Caco-2 (cell line): Measurements from ENCODE around the gene TMEM132D. TPM values are rescaled to one million over a fixed set of nuclear protein-coding genes. Genes with fewer than 3 reads are reported as not detected.
A peak's percentile ranks its signal among the peaks of the same experiment; 100 is the strongest.

Experiments used
- BruUV-seq: library from RNA; stranded (reverse); fragments of 400-500 nt; replicated peaks from 2 replicates; lab custom pipeline; 2021; lab: Mats Ljungman, UMichigan
- CTCF ChIA-PET: fragments of 300-600 bp; sonication (Branson Sonifier 250); formaldehyde crosslinking; loops from one replicate; lab custom pipeline; 2022; ENCODE audit warnings: antibody characterized with exemption; lab: Charles Lee
- POLR2A ChIA-PET: fragments of 300-600 bp; sonication (Branson Sonifier 250); formaldehyde crosslinking; loops from one replicate; lab custom pipeline; 2022; ENCODE audit warnings: antibody characterized with exemption; lab: Charles Lee
- DNase-seq, 2 experiments: peaks; one replicate each; pipeline versions ENCODE4 v3.0.0 to v3.0.0-alpha.2; 2020 to 2022
- H3K27me3 ChIP-seq: replicated peaks from 2 replicates; pipeline ENCODE4 v1.6.0; 2011; ENCODE audit warnings: low read length; ENCODE audit not compliant: control insufficient read depth, insufficient read depth
- H3K36me3 ChIP-seq: 2 replicates; pipeline ENCODE4 v1.5.1; 2011; ENCODE audit warnings: low read length; ENCODE audit not compliant: control insufficient read depth, insufficient read depth
- H3K4me1 ChIP-seq: fragments of 250-450 bp; sonication (Bioruptor Pico); 2 replicates; pipeline ENCODE4 v1.5.1; 2020; ENCODE audit warnings: mild to moderate bottlenecking
- H3K4me3 ChIP-seq: 2 replicates; pipeline ENCODE4 v1.5.1; 2011; ENCODE audit warnings: low read depth, mild to moderate bottlenecking, control low read depth, low read length
- H3K9me3 ChIP-seq: fragments of 250-450 bp; sonication (Bioruptor Pico); 2 replicates; pipeline ENCODE4 v1.5.1; 2020; ENCODE audit warnings: mild to moderate bottlenecking, moderate library complexity
- H3K27ac Mint-ChIP-seq: one replicate; pipeline ENCODE4 v1.8.0; 2022; ENCODE audit warnings: mixed read lengths; ENCODE audit not compliant: unreplicated experiment
- H3K27me3 Mint-ChIP-seq: one replicate; pipeline ENCODE4 v1.8.0; 2022; ENCODE audit warnings: mixed read lengths; ENCODE audit not compliant: insufficient read depth, unreplicated experiment
- H3K36me3 Mint-ChIP-seq: one replicate; pipeline ENCODE4 v1.8.0; 2022; ENCODE audit warnings: mild to moderate bottlenecking, mixed read lengths; ENCODE audit not compliant: insufficient read depth, unreplicated experiment
- H3K4me1 Mint-ChIP-seq: one replicate; pipeline ENCODE4 v1.8.0; 2022; ENCODE audit warnings: low read depth, mixed read lengths; ENCODE audit not compliant: unreplicated experiment
- H3K4me3 Mint-ChIP-seq: one replicate; pipeline ENCODE4 v1.8.0; 2022; ENCODE audit warnings: mild to moderate bottlenecking, moderate library complexity, mixed read lengths; ENCODE audit not compliant: unreplicated experiment
- H3K9me3 Mint-ChIP-seq: one replicate; pipeline ENCODE4 v1.8.0; 2022; ENCODE audit warnings: mixed read lengths; ENCODE audit not compliant: unreplicated experiment
- intact Hi-C: fragments of 100-400 bp; cut with micrococcal nuclease; formaldehyde crosslinking; loops from one replicate; pipeline ENCODE4 v1.10.0; 2022; ENCODE audit not compliant: unreplicated experiment
- total RNA-seq: library from RNA; stranded (reverse); gene quantifications from 2 replicates; pipeline ENCODE4 v1.2.3, GENCODE V29; 2022
- TF ChIP-seq, protein P1 (sequence below), 2 experiments: fragments of 200-600 bp in 1 of 2; IDR thresholded peaks; 1 replicate in 1 of 2; 2 replicates in 1 of 2; pipeline versions ENCODE4 v1.5.1 to v1.8.0; 2011 to 2022; ENCODE audit warnings: antibody characterized with exemption in 1 of 2, control low read depth in 1 of 2, inconsistent platforms in 1 of 2, low read depth in 1 of 2, low read length in 1 of 2, mild to moderate bottlenecking in 1 of 2, moderate library complexity in 1 of 2; ENCODE audit not compliant: insufficient read depth in 1 of 2, severe bottlenecking in 1 of 2, unreplicated experiment in 1 of 2

TMEM132D gene
- total RNA-seq, 1 experiment from 2014 or later: not detected

- Histone ChIP-seq H3K4me3 (no peak overlapping the region), H3K27me3 (no peaks in the 10 kb centered on the region), H3K4me1 (peaks cover 18% of the 10 kb centered on the region), H3K36me3 (no peaks in the 10 kb centered on the region), H3K9me3 (no peaks in the 10 kb centered on the region; the same call in 1 of the 2 replicates)
- ChIA-PET CTCF (no interaction called here), POLR2A (no interaction called here)
- DNase-seq: no peak
- BruUV-seq: no TSS peak
- TF ChIP-seq, protein P1, sequence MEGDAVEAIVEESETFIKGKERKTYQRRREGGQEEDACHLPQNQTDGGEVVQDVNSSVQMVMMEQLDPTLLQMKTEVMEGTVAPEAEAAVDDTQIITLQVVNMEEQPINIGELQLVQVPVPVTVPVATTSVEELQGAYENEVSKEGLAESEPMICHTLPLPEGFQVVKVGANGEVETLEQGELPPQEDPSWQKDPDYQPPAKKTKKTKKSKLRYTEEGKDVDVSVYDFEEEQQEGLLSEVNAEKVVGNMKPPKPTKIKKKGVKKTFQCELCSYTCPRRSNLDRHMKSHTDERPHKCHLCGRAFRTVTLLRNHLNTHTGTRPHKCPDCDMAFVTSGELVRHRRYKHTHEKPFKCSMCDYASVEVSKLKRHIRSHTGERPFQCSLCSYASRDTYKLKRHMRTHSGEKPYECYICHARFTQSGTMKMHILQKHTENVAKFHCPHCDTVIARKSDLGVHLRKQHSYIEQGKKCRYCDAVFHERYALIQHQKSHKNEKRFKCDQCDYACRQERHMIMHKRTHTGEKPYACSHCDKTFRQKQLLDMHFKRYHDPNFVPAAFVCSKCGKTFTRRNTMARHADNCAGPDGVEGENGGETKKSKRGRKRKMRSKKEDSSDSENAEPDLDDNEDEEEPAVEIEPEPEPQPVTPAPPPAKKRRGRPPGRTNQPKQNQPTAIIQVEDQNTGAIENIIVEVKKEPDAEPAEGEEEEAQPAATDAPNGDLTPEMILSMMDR (IDR thresholded peaks at IDR 0.05; ENCODE audit: insufficient read depth in 1 of 2, low read depth in 1 of 2, low read length in 1 of 2, severe bottlenecking in 1 of 2, unreplicated experiment in 1 of 2): no peak
- no peak overlapping the region for H3K4me3 Mint-ChIP-seq
- peaks cover 6% of the 10 kb centered on the region for H3K4me1 Mint-ChIP-seq
- no peaks in the 10 kb centered on the region for H3K36me3 Mint-ChIP-seq
- H3K27ac Mint-ChIP-seq: no peak overlapping the region
- intact Hi-C loops: no loop called here
- peaks cover 17% of the 10 kb centered on the region for H3K9me3 Mint-ChIP-seq
- no peaks in the 10 kb centered on the region for H3K27me3 Mint-ChIP-seq
These were observed 690.3 kb downstream of the TMEM132D start for GRCh38 chr12:129213551-129213950.

GRCh38 chr12:129211862-129212630, 691.8 kb downstream of the TMEM132D start:
- Histone ChIP-seq H3K4me3 (no peak overlapping the region), H3K4me1 (peaks cover 18% of the 10 kb centered on the region), H3K27me3 (no peaks in the 10 kb centered on the region), H3K9me3 (no peaks in the 10 kb centered on the region; the same call in 1 of the 2 replicates), H3K36me3 (no peaks in the 10 kb centered on the region)
- Mint-ChIP-seq H3K27me3 (no peaks in the 10 kb centered on the region), H3K27ac (peak overlapping the region; percentile 63), H3K36me3 (no peaks in the 10 kb centered on the region), H3K4me1 (peaks cover 6% of the 10 kb centered on the region), H3K4me3 (peak overlapping the region; percentile 29), H3K9me3 (peaks cover 31% of the 10 kb centered on the region)
- intact Hi-C loops: no loop called here
- POLR2A ChIA-PET: no interaction called here
- peak; percentile 20 to 66 for DNase-seq
- CTCF ChIA-PET: no interaction called here
- TF ChIP-seq, protein P1 (IDR thresholded peaks at IDR 0.05; ENCODE audit: insufficient read depth in 1 of 2, low read depth in 1 of 2, low read length in 1 of 2, severe bottlenecking in 1 of 2, unreplicated experiment in 1 of 2): no peak
- no TSS peak for BruUV-seq

DNA sequence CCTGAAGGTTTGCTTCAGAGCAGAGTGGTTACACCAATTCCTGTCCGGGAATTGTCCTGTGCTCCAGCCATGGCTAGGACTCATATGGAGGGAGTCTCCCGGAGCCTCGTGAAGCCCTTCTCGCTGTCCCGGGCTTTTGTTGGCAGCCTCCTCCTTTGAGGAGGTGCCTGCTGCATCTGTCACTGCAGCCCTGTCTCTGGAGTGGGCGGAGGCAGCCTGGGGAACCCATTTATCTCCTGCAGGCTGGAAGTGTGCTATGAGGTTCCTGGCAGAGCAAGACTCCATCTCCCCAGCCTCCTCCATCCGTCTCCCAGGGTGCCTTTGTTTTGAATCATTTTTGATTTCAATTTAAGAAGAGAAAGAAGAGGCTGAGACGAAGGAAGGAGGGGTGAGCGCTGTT, 695.3 kb downstream of the TMEM132D start:
- CTCF ChIA-PET: no interaction called here
- Mint-ChIP-seq H3K4me3 (no peak overlapping the region), H3K4me1 (peaks cover 6% of the 10 kb centered on the region), H3K27ac (no peak overlapping the region), H3K9me3 (peaks cover 29% of the 10 kb centered on the region), H3K36me3 (no peaks in the 10 kb centered on the region), H3K27me3 (no peaks in the 10 kb centered on the region)
- Histone ChIP-seq H3K27me3 (no peaks in the 10 kb centered on the region), H3K4me1 (peaks cover 18% of the 10 kb centered on the region), H3K36me3 (no peaks in the 10 kb centered on the region), H3K9me3 (no peaks in the 10 kb centered on the region), H3K4me3 (no peak overlapping the region)
- DNase-seq: no peak
- intact Hi-C loops: no loop called here
- BruUV-seq: no TSS peak
- POLR2A ChIA-PET: no interaction called here
- TF ChIP-seq, protein P1 (IDR thresholded peaks at IDR 0.05; ENCODE audit: insufficient read depth in 1 of 2, low read depth in 1 of 2, low read length in 1 of 2, severe bottlenecking in 1 of 2, unreplicated experiment in 1 of 2): no peak
